ENCODE results near the gene NR1H4.

- TF ChIP-seq EZH2 (IDR thresholded peaks at IDR 0.05; ENCODE audit: insufficient read depth, low read length) (no peak), CTCF (IDR thresholded peaks at IDR 0.05; ENCODE audit: insufficient read depth, low read depth, low read length) (no peak)
These were observed 83.7 kb downstream of the NR1H4 start for GRCh38 chr12:100557357-100557756.

Measured in astrocyte (in vitro differentiated cells and primary cell).